Measurements from ENCODE around the gene RGL1. TPM values are rescaled to one million over a fixed set of nuclear protein-coding genes. Genes with fewer than 3 reads are reported as not detected.

RGL1 gene
- total RNA-seq, 1 donor from 2014 or later, result 23.1 TPM

GRCh38 chr1:183817576-183818288, 12.8 kb downstream of the RGL1 start:
- H3K27ac ChIP-seq, result peak overlapping the region in 1 of 2 donors; percentile 31

GRCh38 chr1:183819059-183819458, 14.1 kb downstream of the RGL1 start:
- no peaks in the 10 kb centered on the region for H3K36me3 ChIP-seq
- no peaks in the 10 kb centered on the region for H3K27me3 ChIP-seq
- no peaks in the 10 kb centered on the region for H3K9me3 ChIP-seq
- TF ChIP-seq CTCF (IDR thresholded peaks at IDR 0.05), result no peak
- no peak overlapping the region for H3K27ac ChIP-seq
- H3K4me3 ChIP-seq, result no peak overlapping the region
- intact Hi-C loops (cut with DNase I), result loop anchor here (10.0 kb wide), 1 partner anchor 56 kb away; no protein-coding TSS in a partner anchor
- H3K4me1 ChIP-seq, result peaks cover 7 to 32% of the 10 kb centered on the region in 2 donors
- DNase-seq (ENCODE audit: low spot score in 2 of 2), result no peak

More at GRCh38 chr1:183817576-183818288, 12.8 kb downstream of the RGL1 start:
- Histone ChIP-seq H3K4me1 (peaks cover 7 to 35% of the 10 kb centered on the region in 2 donors), H3K36me3 (no peaks in the 10 kb centered on the region), H3K4me3 (no peak overlapping the region), H3K9me3 (no peaks in the 10 kb centered on the region), H3K27me3 (no peaks in the 10 kb centered on the region)
- no peak for TF ChIP-seq CTCF (IDR thresholded peaks at IDR 0.05)
- no peak for DNase-seq (ENCODE audit: low spot score in 2 of 2)
- intact Hi-C loops (cut with DNase I), result loop anchor here (10.0 kb wide), 1 partner anchor 57 kb away; no protein-coding TSS in a partner anchor

- Histone ChIP-seq H3K27me3 (no peaks in the 10 kb centered on the region), H3K36me3 (no peaks in the 10 kb centered on the region), H3K4me1 (peaks cover 7 to 24% of the 10 kb centered on the region in 2 donors), H3K9me3 (no peaks in the 10 kb centered on the region), H3K27ac (peak overlapping the region; percentile 79 to 83), H3K4me3 (peak overlapping the region in 1 of 2 donors; percentile 7)
- intact Hi-C loops (cut with DNase I), result no loop called here
- TF ChIP-seq CTCF (IDR thresholded peaks at IDR 0.05), result no peak
- no peak for DNase-seq (ENCODE audit: low spot score in 2 of 2)
Measured at GRCh38 chr1:183821309-183821888, 16.5 kb downstream of the RGL1 start.

- TF ChIP-seq CTCF (IDR thresholded peaks at IDR 0.05), result no peak
- H3K27ac ChIP-seq, result peak overlapping the region; percentile 79 to 83
- no peaks in the 10 kb centered on the region for H3K27me3 ChIP-seq
- H3K4me1 ChIP-seq, result peaks cover 7 to 24% of the 10 kb centered on the region in 2 donors
- no peaks in the 10 kb centered on the region for H3K9me3 ChIP-seq
- DNase-seq (ENCODE audit: low spot score in 2 of 2), result no peak
- H3K36me3 ChIP-seq, result no peaks in the 10 kb centered on the region
- peak overlapping the region in 1 of 2 donors; percentile 7 for H3K4me3 ChIP-seq
- intact Hi-C loops (cut with DNase I), result no loop called here
Measured at GRCh38 chr1:183821889-183822611, 17.1 kb downstream of the RGL1 start.

GRCh38 chr1:183824291-183824690, 19.4 kb downstream of the RGL1 start:
- no peaks in the 10 kb centered on the region for H3K9me3 ChIP-seq
- intact Hi-C loops (cut with DNase I), result no loop called here
- DNase-seq (ENCODE audit: low spot score in 2 of 2), result no peak
- H3K36me3 ChIP-seq, result no peaks in the 10 kb centered on the region
- H3K4me1 ChIP-seq, result peaks cover 7 to 14% of the 10 kb centered on the region in 2 donors
- TF ChIP-seq CTCF (IDR thresholded peaks at IDR 0.05), result no peak
- H3K27ac ChIP-seq, result peak overlapping the region in 1 of 2 donors; percentile 33
- no peaks in the 10 kb centered on the region for H3K27me3 ChIP-seq
- H3K4me3 ChIP-seq, result no peak overlapping the region

Data from ascending aorta (tissue), 2 donors.